Neuronal stem cell (in vitro differentiated cells): ENCODE results near the gene CIART. TPM values are rescaled to one million over a fixed set of nuclear protein-coding genes. Genes with fewer than 3 reads are reported as not detected.

Experiments used
- small RNA-seq: library from polyadenylated mRNA; stranded (forward); fragments of <200 nt; extraction: miRNeasy Mini kit (QIAGEN cat#:217004); gene quantifications from one replicate; pipeline ENCODE3, GENCODE V24; 2013; ENCODE audit not compliant: insufficient read depth

The CIART gene

Small RNA genes within 50 kb of the gene (small RNA-seq; reads per million reads assigned to genes)
- not detected for gene RNU2-17P
